Mesothelial cell of epicardium (in vitro differentiated cells): ENCODE results near the gene ALG5. TPM values are rescaled to one million over a fixed set of nuclear protein-coding genes. Genes with fewer than 3 reads are reported as not detected.
A peak's percentile ranks its signal among the peaks of the same experiment; 100 is the strongest.

ENCODE experiments used
- DNase-seq, 2 experiments: peaks; one replicate each; pipeline ENCODE4 v3.0.0; 2021; ENCODE audit warnings: low spot score in 2 of 2; ENCODE audit not compliant: unreplicated experiment in 2 of 2
- H3K27ac Mint-ChIP-seq: 2 replicates; pipeline ENCODE4 v1.8.0; 2021; ENCODE audit warnings: mixed read lengths
- H3K27me3 Mint-ChIP-seq: 2 replicates; pipeline ENCODE4 v1.8.0; 2021; ENCODE audit warnings: low read depth, mixed read lengths
- H3K36me3 Mint-ChIP-seq: 2 replicates; pipeline ENCODE4 v1.8.0; 2021; ENCODE audit warnings: mixed read lengths
- H3K4me1 Mint-ChIP-seq: 2 replicates; pipeline ENCODE4 v1.8.0; 2021; ENCODE audit warnings: mixed read lengths
- H3K4me3 Mint-ChIP-seq: 2 replicates; pipeline ENCODE4 v1.8.0; 2021; ENCODE audit warnings: mild to moderate bottlenecking, moderate library complexity, mixed read lengths
- H3K9me3 Mint-ChIP-seq: 2 replicates; pipeline ENCODE4 v1.8.0; 2021; ENCODE audit warnings: mixed read lengths
- total RNA-seq: library from RNA; stranded (reverse); gene quantifications from 3 replicates; pipeline ENCODE4 v1.2.1, GENCODE V29; 2021
- TF ChIP-seq, protein P1 (sequence below): fragments of 200-600 bp; sonication (generic); IDR thresholded peaks from one replicate; pipeline ENCODE4 v1.5.0; 2021; ENCODE audit warnings: antibody characterized with exemption; ENCODE audit not compliant: unreplicated experiment

The ALG5 gene
- total RNA-seq, 1 donor from 2014 or later, result 27.2 TPM

- peaks cover 59% of the 10 kb centered on the region for H3K4me1 Mint-ChIP-seq
- H3K36me3 Mint-ChIP-seq, result no peaks in the 10 kb centered on the region
- H3K27me3 Mint-ChIP-seq, result no peaks in the 10 kb centered on the region
- TF ChIP-seq, protein P1, sequence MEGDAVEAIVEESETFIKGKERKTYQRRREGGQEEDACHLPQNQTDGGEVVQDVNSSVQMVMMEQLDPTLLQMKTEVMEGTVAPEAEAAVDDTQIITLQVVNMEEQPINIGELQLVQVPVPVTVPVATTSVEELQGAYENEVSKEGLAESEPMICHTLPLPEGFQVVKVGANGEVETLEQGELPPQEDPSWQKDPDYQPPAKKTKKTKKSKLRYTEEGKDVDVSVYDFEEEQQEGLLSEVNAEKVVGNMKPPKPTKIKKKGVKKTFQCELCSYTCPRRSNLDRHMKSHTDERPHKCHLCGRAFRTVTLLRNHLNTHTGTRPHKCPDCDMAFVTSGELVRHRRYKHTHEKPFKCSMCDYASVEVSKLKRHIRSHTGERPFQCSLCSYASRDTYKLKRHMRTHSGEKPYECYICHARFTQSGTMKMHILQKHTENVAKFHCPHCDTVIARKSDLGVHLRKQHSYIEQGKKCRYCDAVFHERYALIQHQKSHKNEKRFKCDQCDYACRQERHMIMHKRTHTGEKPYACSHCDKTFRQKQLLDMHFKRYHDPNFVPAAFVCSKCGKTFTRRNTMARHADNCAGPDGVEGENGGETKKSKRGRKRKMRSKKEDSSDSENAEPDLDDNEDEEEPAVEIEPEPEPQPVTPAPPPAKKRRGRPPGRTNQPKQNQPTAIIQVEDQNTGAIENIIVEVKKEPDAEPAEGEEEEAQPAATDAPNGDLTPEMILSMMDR, result no peak
- DNase-seq, result peak; percentile 45 to 75
- peak overlapping the region; percentile 96 for H3K27ac Mint-ChIP-seq
- no peaks in the 10 kb centered on the region for H3K9me3 Mint-ChIP-seq
- peak overlapping the region; percentile 89 for H3K4me3 Mint-ChIP-seq
Observed at GRCh38 chr13:36919171-36919832, 79.8 kb downstream of the ALG5 start.

DNA sequence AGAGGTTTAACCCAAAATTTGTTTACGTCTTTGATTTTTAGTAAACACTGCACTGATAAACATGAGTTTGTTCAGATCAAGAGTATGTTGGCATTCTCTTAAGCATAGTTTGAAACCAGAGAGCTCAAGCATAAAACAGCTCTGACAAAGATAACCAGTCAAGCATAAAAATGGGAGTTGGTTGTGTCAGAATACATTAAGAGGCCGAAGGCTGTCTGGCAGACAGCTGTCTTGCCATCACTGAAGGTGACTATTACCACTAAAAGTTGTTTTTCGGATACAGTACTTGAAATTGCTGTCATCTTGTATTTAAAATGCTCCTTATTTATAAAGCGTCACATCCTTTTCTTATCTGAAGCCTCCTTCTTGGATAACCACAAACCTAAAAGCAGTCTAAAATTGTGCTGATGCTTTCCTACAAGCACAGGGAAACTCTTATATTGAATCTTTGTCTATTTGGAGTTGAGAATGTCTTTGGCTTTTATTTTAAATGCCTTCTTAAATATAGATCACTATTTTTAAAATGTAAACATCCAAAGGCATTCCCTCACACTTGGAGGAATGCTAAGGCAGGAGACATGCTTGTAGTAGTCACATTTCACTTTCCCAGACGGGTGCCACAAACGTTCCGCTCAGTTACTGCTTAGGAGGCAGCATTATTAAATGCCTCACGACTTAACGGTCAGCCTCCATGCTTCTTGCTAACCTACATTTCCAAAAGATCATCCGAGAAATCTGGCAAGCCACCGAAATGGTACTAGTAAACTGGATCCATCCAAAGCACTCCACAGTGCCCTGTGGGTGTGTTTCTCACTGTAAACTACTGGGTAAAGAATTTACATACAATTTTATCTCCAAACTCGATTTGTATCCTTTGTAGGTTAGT lies 80.7 kb downstream of the ALG5 start:
- TF ChIP-seq, protein P1, result no peak
- no peaks in the 10 kb centered on the region for H3K27me3 Mint-ChIP-seq
- DNase-seq, result no peak
- H3K4me1 Mint-ChIP-seq, result peaks cover 65% of the 10 kb centered on the region
- H3K36me3 Mint-ChIP-seq, result no peaks in the 10 kb centered on the region
- H3K9me3 Mint-ChIP-seq, result no peaks in the 10 kb centered on the region
- peak overlapping the region; percentile 96 for H3K27ac Mint-ChIP-seq
- H3K4me3 Mint-ChIP-seq, result peak overlapping the region; percentile 89

DNA sequence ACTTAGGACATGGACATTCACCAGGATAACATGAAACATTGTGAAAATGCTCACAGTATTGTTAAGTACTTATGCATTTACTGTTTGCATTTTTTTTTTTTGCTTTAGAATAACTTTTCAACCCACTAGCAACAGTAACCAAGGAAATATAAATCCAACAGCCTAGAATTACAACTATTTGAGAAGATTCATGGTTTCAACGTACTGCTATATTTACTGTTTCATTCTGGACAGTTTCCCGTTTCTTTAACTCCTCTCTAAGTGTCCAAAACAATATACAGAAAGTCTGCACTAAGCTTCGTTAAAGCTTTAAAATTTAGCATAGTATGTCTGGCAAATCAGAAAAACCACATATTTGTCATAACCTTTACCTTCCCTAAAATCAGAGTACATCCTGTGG lies 81.8 kb downstream of the ALG5 start:
- Mint-ChIP-seq H3K9me3 (no peaks in the 10 kb centered on the region), H3K4me3 (peak overlapping the region; percentile 89), H3K27me3 (no peaks in the 10 kb centered on the region), H3K36me3 (no peaks in the 10 kb centered on the region), H3K27ac (peak overlapping the region; percentile 77), H3K4me1 (peaks cover 67% of the 10 kb centered on the region)
- TF ChIP-seq, protein P1, result no peak
- DNase-seq, result no peak

DNA sequence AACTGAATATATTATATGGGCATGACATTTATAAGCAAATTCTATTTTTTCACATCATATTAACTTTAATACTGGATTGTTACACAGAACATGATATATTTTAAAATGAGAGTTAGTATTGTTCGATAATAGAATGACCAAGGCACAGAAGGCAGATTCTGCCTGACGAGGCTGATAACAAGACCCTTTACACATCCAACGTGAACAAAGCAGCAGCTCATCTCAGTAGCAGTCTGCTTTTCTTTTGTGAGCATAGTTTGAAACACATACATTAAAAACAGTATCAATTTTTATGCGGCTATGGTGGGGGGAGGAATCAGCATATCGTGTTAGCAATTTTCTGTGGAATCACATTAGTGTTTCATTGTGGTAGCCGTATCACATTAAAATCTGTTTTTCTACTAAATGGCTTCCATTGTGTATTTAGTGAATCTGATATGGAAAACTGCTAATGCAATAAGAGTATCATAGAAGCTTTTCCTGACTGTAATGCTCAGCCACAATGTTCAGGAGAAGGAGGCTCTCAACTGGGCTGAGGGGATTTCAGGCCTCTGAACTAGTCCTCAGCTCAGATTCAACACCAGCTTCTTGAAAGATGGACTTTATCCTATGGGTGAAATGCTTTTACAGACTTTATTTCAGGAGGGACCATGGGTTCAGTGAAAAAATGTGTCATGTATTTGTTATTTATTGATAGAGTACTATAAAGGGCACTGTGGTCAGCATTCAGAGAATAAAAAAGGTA lies 83.1 kb downstream of the ALG5 start:
- peaks cover 60% of the 10 kb centered on the region for H3K4me1 Mint-ChIP-seq
- H3K27me3 Mint-ChIP-seq, result no peaks in the 10 kb centered on the region
- TF ChIP-seq, protein P1, result no peak
- H3K27ac Mint-ChIP-seq, result peak overlapping the region; percentile 80
- no peaks in the 10 kb centered on the region for H3K36me3 Mint-ChIP-seq
- no peaks in the 10 kb centered on the region for H3K9me3 Mint-ChIP-seq
- no peak for DNase-seq
- H3K4me3 Mint-ChIP-seq, result peak overlapping the region; percentile 35

DNA sequence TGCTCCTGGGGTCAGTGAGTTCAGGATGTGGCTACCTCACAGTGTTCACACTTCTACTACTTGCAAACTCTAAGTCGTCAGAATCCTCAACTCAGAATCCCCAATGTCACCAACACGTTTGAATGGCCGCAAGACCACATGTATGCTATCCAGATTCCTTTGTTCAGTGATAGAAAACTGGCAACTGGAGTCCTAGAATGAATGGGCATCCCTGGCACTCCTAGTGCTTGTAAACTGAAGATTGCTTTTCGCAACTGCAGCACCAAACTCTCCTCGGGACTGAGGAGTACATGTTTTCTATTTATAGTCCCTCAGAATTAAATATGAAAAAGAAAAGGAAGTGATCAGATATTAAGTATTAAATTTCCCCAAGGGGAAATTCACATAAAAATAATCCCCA lies 84.0 kb downstream of the ALG5 start:
- no peaks in the 10 kb centered on the region for H3K27me3 Mint-ChIP-seq
- no peaks in the 10 kb centered on the region for H3K9me3 Mint-ChIP-seq
- no peak overlapping the region for H3K27ac Mint-ChIP-seq
- peaks cover 56% of the 10 kb centered on the region for H3K4me1 Mint-ChIP-seq
- no peak overlapping the region for H3K4me3 Mint-ChIP-seq
- no peak for DNase-seq
- H3K36me3 Mint-ChIP-seq, result no peaks in the 10 kb centered on the region
- TF ChIP-seq, protein P1, result no peak
